ENCODE results near the gene ADRM1.

Gene ADRM1

GRCh38 chr20:62299666-62300236, 3.0 kb upstream of the ADRM1 start:
- DNase-seq: no peak

GRCh38 chr20:62300319-62300718, 2.5 kb upstream of the ADRM1 start:
- no peak for DNase-seq

- DNase-seq: no peak
Measured at GRCh38 chr20:62301111-62301668, 1.6 kb upstream of the ADRM1 start.

- DNase-seq: peak; percentile 91
Measured at GRCh38 chr20:62301773-62302340, 940 bp upstream of the ADRM1 start.

GRCh38 chr20:62303062-62303339, 204 bp downstream of the ADRM1 start:
- DNase-seq: no peak

GRCh38 chr20:62303340-62304226, 786 bp downstream of the ADRM1 start:
- peak; percentile 66 for DNase-seq

- DNase-seq: no peak
Measured at GRCh38 chr20:62304331-62305148, 1.7 kb downstream of the ADRM1 start.

- no peak for DNase-seq
Measured at GRCh38 chr20:62305149-62305764, 2.5 kb downstream of the ADRM1 start.

- DNase-seq: no peak
Measured at GRCh38 chr20:62305765-62306413, 3.1 kb downstream of the ADRM1 start.

GRCh38 chr20:62306414-62307187, 3.8 kb downstream of the ADRM1 start:
- DNase-seq: no peak

GRCh38 chr20:62307226-62308101, 4.7 kb downstream of the ADRM1 start:
- DNase-seq: no peak

GRCh38 chr20:62308102-62308822, 5.5 kb downstream of the ADRM1 start:
- DNase-seq: no peak

- DNase-seq: no peak
Measured at GRCh38 chr20:62309198-62309944, 6.6 kb downstream of the ADRM1 start.

- no peak for DNase-seq
Measured at GRCh38 chr20:62309947-62310756, 7.4 kb downstream of the ADRM1 start.

- no peak for DNase-seq
Measured at GRCh38 chr20:62310757-62311121, 7.9 kb downstream of the ADRM1 start.

- DNase-seq: no peak
Measured at GRCh38 chr20:62311150-62311549, 8.4 kb downstream of the ADRM1 start.

GRCh38 chr20:62311832-62312661, 9.2 kb downstream of the ADRM1 start:
- DNase-seq: no peak
